ENCODE data around the gene ZNF146. TPM values are rescaled to one million over a fixed set of nuclear protein-coding genes. Genes with fewer than 3 reads are reported as not detected.
"Not testable (repeated sequence)": the region's sequence is repeated elsewhere in the genome, so short reads cannot be mapped to it uniquely, and the experiment has no call there.

Gene ZNF146
- total and polyA plus RNA-seq, 2 experiments from 2014 or later: 143 to 249 TPM

GRCh38 chr19:36183245-36183628, 31.7 kb upstream of the ZNF146 start (continued):
- TF ChIP-seq, protein P1, sequence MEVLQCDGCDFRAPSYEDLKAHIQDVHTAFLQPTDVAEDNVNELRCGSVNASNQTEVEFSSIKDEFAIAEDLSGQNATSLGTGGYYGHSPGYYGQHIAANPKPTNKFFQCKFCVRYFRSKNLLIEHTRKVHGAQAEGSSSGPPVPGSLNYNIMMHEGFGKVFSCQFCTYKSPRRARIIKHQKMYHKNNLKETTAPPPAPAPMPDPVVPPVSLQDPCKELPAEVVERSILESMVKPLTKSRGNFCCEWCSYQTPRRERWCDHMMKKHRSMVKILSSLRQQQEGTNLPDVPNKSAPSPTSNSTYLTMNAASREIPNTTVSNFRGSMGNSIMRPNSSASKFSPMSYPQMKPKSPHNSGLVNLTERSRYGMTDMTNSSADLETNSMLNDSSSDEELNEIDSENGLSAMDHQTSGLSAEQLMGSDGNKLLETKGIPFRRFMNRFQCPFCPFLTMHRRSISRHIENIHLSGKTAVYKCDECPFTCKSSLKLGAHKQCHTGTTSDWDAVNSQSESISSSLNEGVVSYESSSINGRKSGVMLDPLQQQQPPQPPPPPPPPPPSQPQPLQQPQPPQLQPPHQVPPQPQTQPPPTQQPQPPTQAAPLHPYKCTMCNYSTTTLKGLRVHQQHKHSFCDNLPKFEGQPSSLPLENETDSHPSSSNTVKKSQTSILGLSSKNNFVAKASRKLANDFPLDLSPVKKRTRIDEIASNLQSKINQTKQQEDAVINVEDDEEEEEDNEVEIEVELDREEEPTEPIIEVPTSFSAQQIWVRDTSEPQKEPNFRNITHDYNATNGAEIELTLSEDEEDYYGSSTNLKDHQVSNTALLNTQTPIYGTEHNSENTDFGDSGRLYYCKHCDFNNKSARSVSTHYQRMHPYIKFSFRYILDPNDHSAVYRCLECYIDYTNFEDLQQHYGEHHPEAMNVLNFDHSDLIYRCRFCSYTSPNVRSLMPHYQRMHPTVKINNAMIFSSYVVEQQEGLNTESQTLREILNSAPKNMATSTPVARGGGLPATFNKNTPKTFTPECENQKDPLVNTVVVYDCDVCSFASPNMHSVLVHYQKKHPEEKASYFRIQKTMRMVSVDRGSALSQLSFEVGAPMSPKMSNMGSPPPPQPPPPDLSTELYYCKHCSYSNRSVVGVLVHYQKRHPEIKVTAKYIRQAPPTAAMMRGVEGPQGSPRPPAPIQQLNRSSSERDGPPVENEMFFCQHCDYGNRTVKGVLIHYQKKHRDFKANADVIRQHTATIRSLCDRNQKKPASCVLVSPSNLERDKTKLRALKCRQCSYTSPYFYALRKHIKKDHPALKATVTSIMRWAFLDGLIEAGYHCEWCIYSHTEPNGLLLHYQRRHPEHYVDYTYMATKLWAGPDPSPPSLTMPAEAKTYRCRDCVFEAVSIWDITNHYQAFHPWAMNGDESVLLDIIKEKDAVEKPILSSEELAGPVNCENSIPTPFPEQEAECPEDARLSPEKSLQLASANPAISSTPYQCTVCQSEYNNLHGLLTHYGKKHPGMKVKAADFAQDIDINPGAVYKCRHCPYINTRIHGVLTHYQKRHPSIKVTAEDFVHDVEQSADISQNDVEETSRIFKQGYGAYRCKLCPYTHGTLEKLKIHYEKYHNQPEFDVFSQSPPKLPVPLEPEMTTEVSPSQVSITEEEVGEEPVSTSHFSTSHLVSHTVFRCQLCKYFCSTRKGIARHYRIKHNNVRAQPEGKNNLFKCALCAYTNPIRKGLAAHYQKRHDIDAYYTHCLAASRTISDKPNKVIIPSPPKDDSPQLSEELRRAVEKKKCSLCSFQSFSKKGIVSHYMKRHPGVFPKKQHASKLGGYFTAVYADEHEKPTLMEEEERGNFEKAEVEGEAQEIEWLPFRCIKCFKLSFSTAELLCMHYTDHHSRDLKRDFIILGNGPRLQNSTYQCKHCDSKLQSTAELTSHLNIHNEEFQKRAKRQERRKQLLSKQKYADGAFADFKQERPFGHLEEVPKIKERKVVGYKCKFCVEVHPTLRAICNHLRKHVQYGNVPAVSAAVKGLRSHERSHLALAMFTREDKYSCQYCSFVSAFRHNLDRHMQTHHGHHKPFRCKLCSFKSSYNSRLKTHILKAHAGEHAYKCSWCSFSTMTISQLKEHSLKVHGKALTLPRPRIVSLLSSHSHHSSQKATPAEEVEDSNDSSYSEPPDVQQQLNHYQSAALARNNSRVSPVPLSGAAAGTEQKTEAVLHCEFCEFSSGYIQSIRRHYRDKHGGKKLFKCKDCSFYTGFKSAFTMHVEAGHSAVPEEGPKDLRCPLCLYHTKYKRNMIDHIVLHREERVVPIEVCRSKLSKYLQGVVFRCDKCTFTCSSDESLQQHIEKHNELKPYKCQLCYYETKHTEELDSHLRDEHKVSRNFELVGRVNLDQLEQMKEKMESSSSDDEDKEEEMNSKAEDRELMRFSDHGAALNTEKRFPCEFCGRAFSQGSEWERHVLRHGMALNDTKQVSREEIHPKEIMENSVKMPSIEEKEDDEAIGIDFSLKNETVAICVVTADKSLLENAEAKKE (CRISPR knock-in tag; IDR thresholded peaks at IDR 0.05): no peak

DNA sequence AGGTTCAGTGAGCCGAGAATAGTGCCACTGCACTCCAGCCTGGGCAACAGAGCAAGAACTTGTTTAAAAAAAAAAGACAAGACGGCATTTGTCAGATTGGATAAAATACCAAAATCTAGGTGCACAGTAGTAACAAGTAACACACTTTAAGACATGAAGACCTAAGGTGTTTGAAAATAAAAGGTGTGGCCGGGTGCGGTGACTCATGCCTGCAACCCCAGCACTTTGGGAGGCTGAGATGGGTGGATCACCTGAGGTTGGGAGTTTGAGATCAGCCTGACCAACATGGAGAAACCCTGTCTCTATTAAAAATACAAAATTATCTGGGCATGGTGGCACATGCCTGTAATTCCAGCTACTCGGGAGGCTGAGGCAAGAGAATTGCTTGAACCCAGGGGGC, 28.2 kb upstream of the ZNF146 start:
- not testable (repeated sequence) for H3K79me2 ChIP-seq (replicated peaks; ENCODE audit: insufficient read depth); ATAC-seq; DNase-seq (ENCODE audit: low spot score); H3K27me3 Mint-ChIP-seq (ENCODE audit: insufficient read depth, low read depth, poor library complexity); H3K27ac Mint-ChIP-seq; H3K27me3 ChIP-seq (ENCODE audit: insufficient read depth); H3K36me3 ChIP-seq (ENCODE audit: insufficient read depth); H3K4me3 Mint-ChIP-seq; H3K4me3 ChIP-seq; H3K9me3 Mint-ChIP-seq; H3K4me2 ChIP-seq; H2AFZ ChIP-seq; H3F3A ChIP-seq (replicated peaks; ENCODE audit: low read depth); H3K36me3 Mint-ChIP-seq (ENCODE audit: low read depth); H3K4me1 Mint-ChIP-seq; H3K4me1 ChIP-seq (ENCODE audit: insufficient read depth); H3K9me2 ChIP-seq (ENCODE audit: insufficient read depth); H4K20me1 ChIP-seq (replicated peaks; ENCODE audit: insufficient read depth)
- H3K27ac ChIP-seq (ENCODE audit: low read depth): peak overlapping the region; percentile 47; the same call in 1 of the 2 replicates

GRCh38 chr19:36196249-36196648, 18.7 kb upstream of the ZNF146 start:
- Histone ChIP-seq H3K4me3 (no peak overlapping the region), H3K36me3 (ENCODE audit: insufficient read depth) (no peaks in the 10 kb centered on the region), H4K20me1 (replicated peaks; ENCODE audit: insufficient read depth) (no peaks in the 10 kb centered on the region), H3F3A (replicated peaks; ENCODE audit: low read depth) (no peaks in the 10 kb centered on the region; the same call in 1 of the 2 replicates), H3K4me1 (ENCODE audit: insufficient read depth) (no peaks in the 10 kb centered on the region), H3K79me2 (replicated peaks; ENCODE audit: insufficient read depth) (no peaks in the 10 kb centered on the region), H3K9me2 (ENCODE audit: insufficient read depth) (no peaks in the 10 kb centered on the region), H3K27ac (ENCODE audit: low read depth) (no peak overlapping the region), H3K4me2 (no peak overlapping the region), H3K27me3 (ENCODE audit: insufficient read depth) (no peaks in the 10 kb centered on the region), H2AFZ (no peak overlapping the region)
- Mint-ChIP-seq H3K27me3 (ENCODE audit: insufficient read depth, low read depth, poor library complexity) (no peaks in the 10 kb centered on the region), H3K4me1 (no peaks in the 10 kb centered on the region), H3K4me3 (no peak overlapping the region), H3K36me3 (ENCODE audit: low read depth) (peaks cover 3% of the 10 kb centered on the region; the same call in 2 of the 3 replicates), H3K27ac (no peak overlapping the region), H3K9me3 (no peaks in the 10 kb centered on the region)
- ATAC-seq (no peak), DNase-seq (ENCODE audit: low spot score) (no peak)
- TF ChIP-seq NANOG (IDR thresholded peaks at IDR 0.05; ENCODE audit: borderline replicate concordance) (no peak), ZNF114 (CRISPR knock-in tag; IDR thresholded peaks at IDR 0.05) (no peak), STAT1 (IDR thresholded peaks at IDR 0.05; ENCODE audit: unreplicated experiment) (no peak), ZNF331 (CRISPR knock-in tag; IDR thresholded peaks at IDR 0.05; ENCODE audit: low read depth) (no peak), JUNB (IDR thresholded peaks at IDR 0.05; ENCODE audit: unreplicated experiment) (no peak), POLR2AphosphoS5 (IDR thresholded peaks at IDR 0.05; ENCODE audit: low read depth) (no peak), EZH2phosphoT487 (IDR thresholded peaks at IDR 0.05; ENCODE audit: unreplicated experiment) (no peak), CTCF (conservative IDR thresholded peaks at IDR 0.05; ENCODE audit: low read depth in 2 of 2) (no peak)
- TF ChIP-seq, protein P2, sequence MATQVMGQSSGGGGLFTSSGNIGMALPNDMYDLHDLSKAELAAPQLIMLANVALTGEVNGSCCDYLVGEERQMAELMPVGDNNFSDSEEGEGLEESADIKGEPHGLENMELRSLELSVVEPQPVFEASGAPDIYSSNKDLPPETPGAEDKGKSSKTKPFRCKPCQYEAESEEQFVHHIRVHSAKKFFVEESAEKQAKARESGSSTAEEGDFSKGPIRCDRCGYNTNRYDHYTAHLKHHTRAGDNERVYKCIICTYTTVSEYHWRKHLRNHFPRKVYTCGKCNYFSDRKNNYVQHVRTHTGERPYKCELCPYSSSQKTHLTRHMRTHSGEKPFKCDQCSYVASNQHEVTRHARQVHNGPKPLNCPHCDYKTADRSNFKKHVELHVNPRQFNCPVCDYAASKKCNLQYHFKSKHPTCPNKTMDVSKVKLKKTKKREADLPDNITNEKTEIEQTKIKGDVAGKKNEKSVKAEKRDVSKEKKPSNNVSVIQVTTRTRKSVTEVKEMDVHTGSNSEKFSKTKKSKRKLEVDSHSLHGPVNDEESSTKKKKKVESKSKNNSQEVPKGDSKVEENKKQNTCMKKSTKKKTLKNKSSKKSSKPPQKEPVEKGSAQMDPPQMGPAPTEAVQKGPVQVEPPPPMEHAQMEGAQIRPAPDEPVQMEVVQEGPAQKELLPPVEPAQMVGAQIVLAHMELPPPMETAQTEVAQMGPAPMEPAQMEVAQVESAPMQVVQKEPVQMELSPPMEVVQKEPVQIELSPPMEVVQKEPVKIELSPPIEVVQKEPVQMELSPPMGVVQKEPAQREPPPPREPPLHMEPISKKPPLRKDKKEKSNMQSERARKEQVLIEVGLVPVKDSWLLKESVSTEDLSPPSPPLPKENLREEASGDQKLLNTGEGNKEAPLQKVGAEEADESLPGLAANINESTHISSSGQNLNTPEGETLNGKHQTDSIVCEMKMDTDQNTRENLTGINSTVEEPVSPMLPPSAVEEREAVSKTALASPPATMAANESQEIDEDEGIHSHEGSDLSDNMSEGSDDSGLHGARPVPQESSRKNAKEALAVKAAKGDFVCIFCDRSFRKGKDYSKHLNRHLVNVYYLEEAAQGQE (IDR thresholded peaks at IDR 0.05; ENCODE audit: unreplicated experiment): no peak

All from GM23338 (cell line).